Astrocyte (in vitro differentiated cells and primary cell): ENCODE measurements around the gene ITLN1. TPM values are rescaled to one million over a fixed set of nuclear protein-coding genes. Genes with fewer than 3 reads are reported as not detected.
A peak's percentile ranks its signal among the peaks of the same experiment; 100 is the strongest.

Experiments
- DNase-seq: peaks from one replicate; pipeline ENCODE4 v3.0.0-alpha.2; 2010; ENCODE audit warnings: low read depth
- FAIRE-seq: peaks from 2 replicates; lab custom pipeline; 2011; peaks lifted over from hg19 to GRCh38; lab: Jason Lieb, UNC
- H2AFZ ChIP-seq: 2 replicates; pipeline ENCODE4 v1.6.0; 2012; ENCODE audit warnings: low read depth, low read length, inconsistent platforms
- H3K27ac ChIP-seq: 2 replicates; pipeline ENCODE4 v1.5.1; 2011; ENCODE audit warnings: low read depth, low read length, inconsistent platforms
- H3K27me3 ChIP-seq: 2 replicates; pipeline ENCODE4 v1.6.0; 2011; ENCODE audit warnings: low read length, inconsistent platforms; ENCODE audit not compliant: insufficient read depth
- H3K36me3 ChIP-seq: 2 replicates; pipeline ENCODE4 v1.5.1; 2011; ENCODE audit warnings: low read length, inconsistent platforms; ENCODE audit not compliant: insufficient read depth
- H3K4me1 ChIP-seq: 2 replicates; pipeline ENCODE4 v1.5.1; 2011; ENCODE audit warnings: low read length, inconsistent platforms; ENCODE audit not compliant: insufficient read depth
- H3K4me2 ChIP-seq: 2 replicates; pipeline ENCODE4 v1.6.0; 2012; ENCODE audit warnings: low read length, inconsistent platforms
- H3K4me3 ChIP-seq: 2 replicates; pipeline ENCODE4 v1.5.1; 2011; ENCODE audit warnings: low read depth, mild to moderate bottlenecking, low read length, inconsistent platforms; ENCODE audit not compliant: insufficient read depth
- H3K79me2 ChIP-seq: 2 replicates; pipeline ENCODE4 v1.6.0; 2012; ENCODE audit warnings: mild to moderate bottlenecking, low read length, inconsistent platforms; ENCODE audit not compliant: insufficient read depth
- H3K9ac ChIP-seq: 2 replicates; pipeline ENCODE4 v1.6.0; 2012; ENCODE audit warnings: mild to moderate bottlenecking, low read length, inconsistent platforms
- H3K9me3 ChIP-seq: 2 replicates; pipeline ENCODE4 v1.5.1; 2012; ENCODE audit warnings: low read depth, mild to moderate bottlenecking, low read length, inconsistent platforms; ENCODE audit not compliant: insufficient read depth
- H4K20me1 ChIP-seq: 2 replicates; pipeline ENCODE4 v1.6.0; 2012; ENCODE audit warnings: low read length, inconsistent platforms; ENCODE audit not compliant: insufficient read depth
- H3K27ac Mint-ChIP-seq: one replicate; pipeline ENCODE4 v1.8.0; 2021; ENCODE audit warnings: mild to moderate bottlenecking, mixed read lengths; ENCODE audit not compliant: unreplicated experiment
- H3K27me3 Mint-ChIP-seq: one replicate; pipeline ENCODE4 v1.8.0; 2021; ENCODE audit warnings: low read depth, mixed read lengths; ENCODE audit not compliant: unreplicated experiment
- H3K36me3 Mint-ChIP-seq: one replicate; pipeline ENCODE4 v1.8.0; 2021; ENCODE audit warnings: low read depth, mixed read lengths; ENCODE audit not compliant: unreplicated experiment
- H3K4me1 Mint-ChIP-seq: one replicate; pipeline ENCODE4 v1.8.0; 2021; ENCODE audit warnings: low read depth, mixed read lengths; ENCODE audit not compliant: unreplicated experiment
- H3K4me3 Mint-ChIP-seq: one replicate; pipeline ENCODE4 v1.8.0; 2021; ENCODE audit warnings: mild to moderate bottlenecking, moderate library complexity, mixed read lengths; ENCODE audit not compliant: unreplicated experiment
- H3K9me3 Mint-ChIP-seq: one replicate; pipeline ENCODE4 v1.8.0; 2021; ENCODE audit warnings: mild to moderate bottlenecking, mixed read lengths; ENCODE audit not compliant: unreplicated experiment
- EZH2 ChIP-seq: IDR thresholded peaks from 2 replicates; pipeline ENCODE4 v1.6.1; 2012; ENCODE audit warnings: mild to moderate bottlenecking, low read length, inconsistent platforms; ENCODE audit not compliant: insufficient read depth
- total RNA-seq: library from RNA; stranded (reverse); gene quantifications from 2 replicates; pipeline ENCODE4 v1.2.1, GENCODE V29; 2021
- TF ChIP-seq, protein P1 (sequence below): IDR thresholded peaks from 2 replicates; pipeline ENCODE4 v1.5.1; 2011; ENCODE audit warnings: low read depth, mild to moderate bottlenecking, inconsistent platforms, low read length, moderate library complexity; ENCODE audit not compliant: insufficient read depth

The ITLN1 gene
- total RNA-seq, 1 donor from 2014 or later = not detected

- Histone ChIP-seq H3K4me2 (no peak overlapping the region), H4K20me1 (no peaks in the 10 kb centered on the region), H3K9ac (no peak overlapping the region), H3K27me3 (no peaks in the 10 kb centered on the region), H3K9me3 (no peaks in the 10 kb centered on the region), H3K79me2 (no peaks in the 10 kb centered on the region), H3K27ac (no peak overlapping the region), H3K4me3 (no peak overlapping the region), H3K4me1 (no peaks in the 10 kb centered on the region), H2AFZ (no peak overlapping the region), H3K36me3 (no peaks in the 10 kb centered on the region)
- H3K27ac Mint-ChIP-seq = no peak overlapping the region
- FAIRE-seq (no peak), DNase-seq (no peak)
- peaks cover 10% of the 10 kb centered on the region for H3K4me1 Mint-ChIP-seq
- H3K9me3 Mint-ChIP-seq = no peaks in the 10 kb centered on the region
- TF ChIP-seq EZH2 = no peak
- no peaks in the 10 kb centered on the region for H3K36me3 Mint-ChIP-seq
- peaks cover 9% of the 10 kb centered on the region for H3K27me3 Mint-ChIP-seq
- H3K4me3 Mint-ChIP-seq = no peak overlapping the region
Observed at GRCh38 chr1:160910170-160910750, 25.3 kb upstream of the ITLN1 start.

- Mint-ChIP-seq H3K27ac (no peak overlapping the region), H3K27me3 (peaks cover 9% of the 10 kb centered on the region), H3K36me3 (no peaks in the 10 kb centered on the region), H3K4me1 (peaks cover 8% of the 10 kb centered on the region), H3K9me3 (no peaks in the 10 kb centered on the region), H3K4me3 (no peak overlapping the region)
- Histone ChIP-seq H3K9me3 (no peaks in the 10 kb centered on the region), H3K36me3 (no peaks in the 10 kb centered on the region), H3K4me1 (no peaks in the 10 kb centered on the region), H3K27ac (no peak overlapping the region), H3K79me2 (no peaks in the 10 kb centered on the region), H3K9ac (no peak overlapping the region), H3K4me2 (no peak overlapping the region), H4K20me1 (no peaks in the 10 kb centered on the region), H3K4me3 (no peak overlapping the region), H2AFZ (no peak overlapping the region), H3K27me3 (no peaks in the 10 kb centered on the region)
- TF ChIP-seq, protein P1, sequence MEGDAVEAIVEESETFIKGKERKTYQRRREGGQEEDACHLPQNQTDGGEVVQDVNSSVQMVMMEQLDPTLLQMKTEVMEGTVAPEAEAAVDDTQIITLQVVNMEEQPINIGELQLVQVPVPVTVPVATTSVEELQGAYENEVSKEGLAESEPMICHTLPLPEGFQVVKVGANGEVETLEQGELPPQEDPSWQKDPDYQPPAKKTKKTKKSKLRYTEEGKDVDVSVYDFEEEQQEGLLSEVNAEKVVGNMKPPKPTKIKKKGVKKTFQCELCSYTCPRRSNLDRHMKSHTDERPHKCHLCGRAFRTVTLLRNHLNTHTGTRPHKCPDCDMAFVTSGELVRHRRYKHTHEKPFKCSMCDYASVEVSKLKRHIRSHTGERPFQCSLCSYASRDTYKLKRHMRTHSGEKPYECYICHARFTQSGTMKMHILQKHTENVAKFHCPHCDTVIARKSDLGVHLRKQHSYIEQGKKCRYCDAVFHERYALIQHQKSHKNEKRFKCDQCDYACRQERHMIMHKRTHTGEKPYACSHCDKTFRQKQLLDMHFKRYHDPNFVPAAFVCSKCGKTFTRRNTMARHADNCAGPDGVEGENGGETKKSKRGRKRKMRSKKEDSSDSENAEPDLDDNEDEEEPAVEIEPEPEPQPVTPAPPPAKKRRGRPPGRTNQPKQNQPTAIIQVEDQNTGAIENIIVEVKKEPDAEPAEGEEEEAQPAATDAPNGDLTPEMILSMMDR = no peak
- no peak for TF ChIP-seq EZH2
- DNase-seq (peak; percentile 38), FAIRE-seq (no peak)
Observed at GRCh38 chr1:160907976-160908375, 23.0 kb upstream of the ITLN1 start.

DNA sequence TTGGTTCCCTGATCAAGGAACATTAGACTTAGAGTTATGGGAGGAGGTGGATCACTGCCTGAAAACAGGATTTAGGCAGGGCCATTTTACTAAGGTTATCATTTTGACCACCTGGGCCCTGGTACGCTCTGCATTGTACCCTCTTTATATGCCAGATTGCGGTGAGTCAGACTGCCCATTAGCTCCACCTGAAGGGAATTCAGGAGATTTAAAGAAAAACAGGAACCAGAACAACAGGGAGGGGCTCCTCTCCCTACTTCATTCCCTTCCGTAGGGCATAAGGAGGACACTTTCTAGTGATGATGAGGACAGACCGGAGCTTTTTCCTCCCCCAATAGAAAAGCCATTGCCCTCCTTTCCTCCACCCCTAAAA lies 20.6 kb upstream of the ITLN1 start:
- TF ChIP-seq, protein P1 = no peak
- no peak for TF ChIP-seq EZH2
- H3K4me1 ChIP-seq = no peaks in the 10 kb centered on the region
- no peaks in the 10 kb centered on the region for H3K4me1 Mint-ChIP-seq
- H3K4me3 Mint-ChIP-seq = no peak overlapping the region
- H3K27me3 Mint-ChIP-seq = peaks cover 18% of the 10 kb centered on the region
- no peaks in the 10 kb centered on the region for H3K36me3 Mint-ChIP-seq
- no peaks in the 10 kb centered on the region for H3K9me3 ChIP-seq
- H3K79me2 ChIP-seq = no peaks in the 10 kb centered on the region
- no peak overlapping the region for H3K4me2 ChIP-seq
- H3K9me3 Mint-ChIP-seq = no peaks in the 10 kb centered on the region
- H3K9ac ChIP-seq = no peak overlapping the region
- H3K27me3 ChIP-seq = no peaks in the 10 kb centered on the region
- no peaks in the 10 kb centered on the region for H4K20me1 ChIP-seq
- H3K27ac ChIP-seq = no peak overlapping the region
- DNase-seq (no peak), FAIRE-seq (no peak)
- no peak overlapping the region for H2AFZ ChIP-seq
- H3K36me3 ChIP-seq = no peaks in the 10 kb centered on the region
- no peak overlapping the region for H3K4me3 ChIP-seq
- no peak overlapping the region for H3K27ac Mint-ChIP-seq
